Stimulated activated CD4-positive, alpha-beta T cell treated with anti-CD3 and anti-CD28 coated beads, Interleukin-12 subunit alpha, Interleukin-12 subunit beta, amount 100 ng/mL, for 4 hours (primary cell): ENCODE data around the gene MYOD1.

Experiments
- DNase-seq: peaks from one replicate; pipeline ENCODE4 v3.0.0-alpha.2; 2020

The MYOD1 gene

DNA sequence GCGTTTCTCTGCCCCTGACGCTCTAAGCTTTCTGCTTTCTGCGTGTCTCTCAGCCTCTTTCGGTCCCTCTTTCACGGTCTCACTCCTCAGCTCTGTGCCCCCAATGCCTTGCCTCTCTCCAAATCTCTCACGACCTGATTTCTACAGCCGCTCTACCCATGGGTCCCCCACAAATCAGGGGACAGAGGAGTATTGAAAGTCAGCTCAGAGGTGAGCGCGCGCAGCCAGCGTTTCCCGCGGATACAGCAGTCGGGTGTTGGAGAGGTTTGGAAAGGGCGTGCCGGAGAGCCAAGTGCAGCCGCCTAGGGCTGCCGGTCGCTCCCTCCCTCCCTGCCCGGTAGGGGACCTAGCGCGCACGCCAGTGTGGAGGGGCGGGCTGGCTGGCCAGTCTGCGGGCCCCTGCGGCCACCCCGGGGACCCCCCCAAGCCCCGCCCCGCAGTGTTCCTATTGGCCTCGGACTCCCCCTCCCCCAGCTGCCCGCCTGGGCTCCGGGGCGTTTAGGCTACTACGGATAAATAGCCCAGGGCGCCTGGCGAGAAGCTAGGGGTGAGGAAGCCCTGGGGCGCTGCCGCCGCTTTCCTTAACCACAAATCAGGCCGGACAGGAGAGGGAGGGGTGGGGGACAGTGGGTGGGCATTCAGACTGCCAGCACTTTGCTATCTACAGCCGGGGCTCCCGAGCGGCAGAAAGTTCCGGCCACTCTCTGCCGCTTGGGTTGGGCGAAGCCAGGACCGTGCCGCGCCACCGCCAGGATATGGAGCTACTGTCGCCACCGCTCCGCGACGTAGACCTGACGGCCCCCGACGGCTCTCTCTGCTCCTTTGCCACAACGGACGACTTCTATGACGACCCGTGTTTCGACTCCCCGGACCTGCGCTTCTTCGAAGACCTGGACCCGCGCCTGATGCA, at the start of gene MYOD1:
MYOD1 (plus strand) TSS at position 544 of the 910 bp plus-strand sequence; CDS start at position 756, 212 bp downstream.
- DNase-seq, result no peak

DNA sequence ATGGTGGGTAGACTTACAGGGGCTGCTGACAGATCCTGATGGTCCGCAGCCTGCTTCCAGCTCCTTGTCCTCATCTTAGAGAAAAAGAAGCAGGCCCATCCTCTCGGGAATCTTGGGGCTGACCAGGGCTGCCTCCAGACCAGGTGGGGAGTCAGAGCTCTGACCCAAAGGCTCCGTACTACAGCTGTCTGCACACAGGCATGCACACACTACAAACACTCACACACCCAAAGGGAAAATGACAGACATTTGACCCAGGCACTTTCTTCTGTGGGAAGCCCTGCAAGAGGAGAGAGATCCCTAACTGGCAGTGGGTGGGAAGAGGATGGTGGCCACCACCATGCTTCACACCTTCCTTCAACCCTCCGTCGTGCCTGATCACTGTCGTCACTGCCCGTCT, 46.9 kb upstream of the MYOD1 start:
- DNase-seq, result no peak

GRCh38 chr11:17673951-17674350, 45.4 kb upstream of the MYOD1 start:
- no peak for DNase-seq

DNA sequence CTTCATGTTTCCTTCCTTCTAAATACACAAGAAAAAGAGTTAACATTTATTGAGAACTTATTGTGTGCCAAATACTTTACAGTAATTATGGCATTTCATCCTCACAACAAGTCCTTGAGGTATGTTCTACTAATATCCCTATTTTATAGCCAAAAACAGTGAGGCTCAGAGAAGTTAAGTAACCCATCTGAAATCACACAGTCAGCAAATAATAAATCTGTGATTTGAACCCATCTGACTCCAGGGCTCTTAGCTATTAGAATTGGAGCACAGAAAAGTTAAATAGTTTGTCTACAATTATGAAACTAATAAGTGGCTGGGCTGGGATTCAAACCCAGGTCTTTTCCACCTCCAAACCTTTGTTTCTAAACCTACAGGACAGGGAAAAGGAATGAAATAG, 36.5 kb upstream of the MYOD1 start:
- DNase-seq, result no peak

DNA sequence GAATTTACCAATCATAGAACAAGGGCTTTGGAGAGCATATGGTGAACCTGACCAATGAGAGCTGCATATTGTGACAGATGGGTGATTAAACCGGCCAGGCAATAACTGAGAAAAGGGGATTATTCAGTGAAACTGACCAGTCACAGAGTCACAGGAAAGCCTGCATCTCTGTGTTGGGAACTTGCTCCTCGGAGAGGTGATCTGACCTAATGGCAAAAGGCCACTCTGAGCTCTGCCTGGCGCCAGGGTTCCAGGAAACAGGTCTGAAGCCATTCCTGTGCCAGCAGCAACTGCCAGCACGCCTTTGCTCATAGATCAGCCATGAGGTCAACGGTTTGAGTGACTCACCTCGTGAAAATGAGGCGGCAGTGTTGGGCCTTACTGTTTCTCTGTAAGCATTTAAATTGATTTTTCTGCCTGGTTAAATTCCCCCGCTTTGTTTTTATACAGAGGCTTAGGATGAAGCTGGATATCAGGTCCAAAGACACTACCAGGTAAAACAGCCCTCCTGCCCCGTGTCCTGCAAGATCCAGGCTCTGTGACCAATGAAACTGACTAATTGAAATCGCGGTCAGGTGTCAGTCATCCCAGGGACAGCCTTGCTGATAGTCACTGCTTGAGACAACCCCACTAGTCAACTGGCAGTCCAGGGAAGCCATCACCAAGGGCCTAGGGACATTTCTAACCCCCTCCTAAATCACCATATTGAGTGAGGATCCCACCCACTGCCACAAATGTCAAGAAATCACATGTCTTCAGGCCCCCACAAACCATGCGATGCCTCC, 35.8 kb upstream of the MYOD1 start:
- DNase-seq, result no peak

- DNase-seq, result no peak
These were observed 34.8 kb upstream of the MYOD1 start for GRCh38 chr11:17684550-17684949.

DNA sequence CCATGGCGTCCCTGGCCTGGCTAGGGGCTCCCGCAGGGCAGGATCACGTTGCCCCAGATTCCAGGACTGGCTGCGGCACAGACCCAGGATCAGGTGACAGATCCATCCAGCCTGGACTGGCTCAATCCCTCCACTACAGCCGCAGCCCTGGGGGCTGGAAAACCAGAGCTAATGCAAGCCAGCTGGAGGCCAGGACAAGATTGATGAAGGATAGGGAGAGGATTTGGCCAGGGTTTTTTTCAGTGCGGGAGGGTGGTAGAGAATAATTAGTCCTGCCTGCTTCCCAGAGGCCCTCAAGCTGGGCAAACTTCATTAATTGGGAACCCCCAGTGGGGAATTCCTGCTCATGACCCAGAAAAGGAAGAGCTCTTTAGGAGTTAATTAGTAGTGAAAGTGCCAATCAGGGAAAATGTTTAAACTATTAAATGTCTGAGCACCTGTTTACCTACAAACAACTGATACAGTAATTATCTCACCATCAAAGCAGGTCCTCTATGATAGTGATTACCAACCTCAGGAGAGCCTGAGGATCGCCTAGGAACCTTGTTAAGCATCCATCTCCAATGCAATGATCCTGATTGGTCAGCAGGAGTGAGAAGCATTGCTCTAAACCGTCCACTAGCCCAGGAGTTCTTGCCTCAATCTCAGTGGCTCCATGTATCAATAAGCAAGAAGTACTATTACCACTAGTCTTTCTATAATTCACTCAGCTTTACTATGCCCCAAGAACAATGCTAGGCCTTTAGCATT, 33.0 kb upstream of the MYOD1 start:
- no peak for DNase-seq

- no peak for DNase-seq
These were observed 31.3 kb upstream of the MYOD1 start for GRCh38 chr11:17687946-17688670.

GRCh38 chr11:17691550-17691949, 27.8 kb upstream of the MYOD1 start:
- no peak for DNase-seq

DNA sequence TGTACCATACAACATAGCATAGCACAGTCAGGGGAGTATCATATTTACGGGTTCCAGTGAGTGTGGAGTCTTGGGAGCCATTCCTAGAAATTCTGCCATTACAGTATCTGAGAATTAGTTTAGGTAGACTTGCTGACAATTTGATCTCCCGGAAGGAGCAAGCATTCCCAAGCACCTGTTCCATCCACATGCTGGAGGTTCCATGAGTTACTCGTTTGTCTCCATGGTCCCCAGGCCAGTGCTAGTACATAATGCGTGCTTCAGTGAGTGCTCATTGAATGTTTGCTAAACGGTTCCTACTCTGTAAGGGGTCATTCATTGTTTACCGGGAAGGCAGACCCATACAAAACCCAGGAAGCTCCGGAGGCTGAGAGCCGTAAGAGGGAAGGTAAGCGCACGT, 27.4 kb upstream of the MYOD1 start:
- DNase-seq, result no peak

DNA sequence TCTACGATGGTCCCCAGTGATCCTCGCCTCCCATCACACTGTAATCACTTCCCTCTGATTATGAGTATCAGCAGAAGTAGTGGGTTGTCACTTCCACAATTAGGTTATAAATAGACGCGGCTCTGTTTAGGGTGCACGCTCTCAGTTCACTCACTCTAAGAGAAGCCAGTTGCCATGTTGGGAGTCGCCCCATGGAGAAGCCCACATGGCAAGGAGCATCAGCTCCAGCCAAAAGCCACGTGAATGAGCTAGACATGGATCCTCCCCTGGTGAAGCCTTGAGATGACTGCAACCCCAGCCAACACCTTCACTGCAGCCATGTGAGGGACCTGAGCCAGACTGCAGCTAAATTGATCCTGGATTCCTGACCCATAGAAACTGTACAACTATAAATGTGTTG, 26.4 kb upstream of the MYOD1 start:
- DNase-seq, result no peak

DNA sequence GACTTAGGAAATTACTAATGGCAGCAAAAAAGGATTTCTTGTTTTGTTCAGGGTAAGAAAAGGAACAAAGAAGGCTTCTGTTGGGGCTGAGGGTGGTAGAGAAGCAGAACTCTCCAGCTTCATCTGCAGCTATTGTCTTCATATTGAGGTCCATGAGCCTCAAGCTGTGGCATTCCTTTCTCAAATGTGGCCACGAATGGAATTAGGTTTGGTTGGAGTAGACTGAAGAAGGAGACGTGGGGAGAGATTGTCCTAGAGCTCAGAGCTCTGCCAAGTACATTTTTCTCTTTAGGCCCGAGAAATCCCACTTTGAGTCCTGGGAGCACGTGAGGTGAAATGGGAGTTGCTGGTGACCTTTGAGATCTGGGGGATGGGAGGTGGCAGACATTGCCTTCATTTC, 25.8 kb upstream of the MYOD1 start:
- DNase-seq, result no peak

DNA sequence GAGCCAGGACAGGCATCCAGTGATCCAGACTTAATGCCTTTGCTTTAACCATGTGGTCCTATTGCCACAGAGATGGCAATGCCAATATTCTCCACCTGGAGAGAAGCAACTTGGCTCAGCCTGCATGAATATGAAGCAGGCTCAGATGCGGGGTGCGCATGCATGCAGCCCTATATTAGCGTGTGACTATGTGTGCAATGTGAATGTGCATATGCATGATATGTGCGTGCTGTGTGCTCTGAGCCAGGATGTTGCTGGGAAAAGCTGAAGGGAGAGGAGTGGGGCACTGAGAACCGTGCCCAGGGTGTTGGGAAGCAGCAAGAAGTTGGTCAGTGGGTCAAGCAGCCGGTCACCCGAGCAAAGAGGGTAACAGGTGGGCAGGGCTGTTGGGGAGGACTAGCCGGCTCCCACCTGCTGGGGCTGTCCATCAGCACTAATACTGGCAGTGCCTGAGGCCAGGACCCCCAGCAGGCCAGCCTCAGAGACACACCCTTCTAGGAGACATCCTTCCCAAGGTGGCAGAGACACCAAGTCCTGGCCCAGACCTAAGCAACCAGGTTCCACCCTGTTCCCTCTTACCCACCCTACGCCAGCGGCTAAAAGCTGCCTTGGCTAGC, 24.8 kb upstream of the MYOD1 start:
- no peak for DNase-seq

DNA sequence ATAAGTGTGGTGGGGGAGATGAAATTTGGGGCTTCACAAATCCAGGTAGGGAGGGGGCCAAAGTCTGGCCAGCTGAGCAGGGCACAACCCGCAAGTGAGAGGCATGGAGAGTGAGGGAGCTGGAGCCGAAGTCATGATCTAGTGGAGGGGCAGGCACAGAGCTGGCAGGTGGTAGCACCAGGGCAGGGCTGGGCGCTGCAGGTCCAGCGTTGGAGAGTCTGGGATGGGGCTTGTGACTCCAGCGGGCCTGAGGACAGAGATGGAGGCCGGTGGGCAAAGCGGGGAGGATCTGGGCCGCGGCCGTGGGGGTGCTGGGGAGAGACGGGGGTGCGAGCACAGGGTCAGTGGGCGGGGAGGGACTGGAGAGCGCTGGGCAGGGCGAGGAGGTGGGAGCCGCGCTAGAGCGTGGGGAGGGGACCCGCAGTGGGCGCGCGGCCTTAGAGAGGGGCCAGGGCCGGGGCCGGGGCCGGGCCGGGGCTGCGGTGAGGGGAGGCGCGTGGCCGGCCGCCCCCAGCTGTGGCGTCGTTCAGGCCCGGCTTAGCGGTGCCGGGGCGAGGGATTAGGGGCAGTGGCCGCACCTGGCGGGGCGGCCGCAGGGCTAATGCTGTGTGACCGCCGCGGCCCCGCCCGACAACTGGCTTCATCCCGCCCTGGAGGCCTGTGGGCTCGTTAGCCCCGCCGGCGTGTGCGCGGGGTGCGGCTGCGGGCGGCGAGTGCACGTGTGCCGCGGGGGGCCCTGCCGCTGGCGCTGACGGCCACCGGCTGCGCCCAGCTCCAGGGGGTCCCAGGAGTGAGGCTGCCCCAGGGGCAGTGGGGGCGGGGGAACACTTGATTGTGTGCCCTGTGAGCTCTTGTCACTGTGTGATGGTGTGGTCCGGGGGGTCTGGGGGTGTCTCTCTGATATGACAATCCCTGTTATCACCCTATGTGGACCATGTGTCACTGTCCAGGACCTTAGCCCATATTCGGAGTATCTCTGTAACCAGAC, 23.6 kb upstream of the MYOD1 start:
- no peak for DNase-seq

- DNase-seq, result no peak
These were observed 22.6 kb upstream of the MYOD1 start for GRCh38 chr11:17696741-17697140.

DNA sequence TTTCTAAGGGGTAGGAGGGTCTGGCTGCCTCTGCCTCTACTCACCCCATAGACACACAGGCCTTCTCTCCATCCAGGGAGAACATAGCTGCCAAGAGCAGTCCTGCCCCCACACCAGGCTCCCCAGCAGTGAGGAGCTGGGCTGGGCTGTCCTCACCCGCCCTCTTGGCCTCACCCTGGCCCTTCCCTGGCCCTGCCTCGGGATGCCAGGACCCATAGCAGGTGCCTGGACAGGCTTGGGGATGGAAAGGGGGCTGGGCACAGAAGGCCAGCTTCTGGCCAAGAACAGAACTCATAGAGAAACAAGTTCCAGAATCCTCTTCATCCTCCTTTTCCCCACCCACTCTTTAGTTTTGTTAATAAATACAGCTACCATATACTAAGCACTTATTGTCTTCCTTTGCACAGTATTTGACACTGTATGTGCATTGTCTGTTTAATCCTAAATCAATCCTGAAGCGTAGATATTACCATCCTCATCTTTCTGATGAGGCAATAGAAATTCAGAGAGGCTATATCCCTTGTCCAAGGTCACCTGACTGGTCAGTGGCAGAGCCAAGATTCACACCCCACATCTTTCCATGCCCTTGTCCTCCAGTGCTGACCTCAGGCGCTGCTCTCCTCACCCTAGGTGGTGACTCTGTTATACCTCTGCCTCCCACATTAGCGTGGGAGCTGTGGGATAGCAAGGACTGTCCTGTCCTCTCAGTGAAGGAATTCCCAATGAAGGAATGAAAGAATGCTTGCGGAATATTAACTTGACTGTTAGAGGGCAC, 22.0 kb upstream of the MYOD1 start:
- DNase-seq, result no peak

- no peak for DNase-seq
These were observed 19.9 kb upstream of the MYOD1 start for GRCh38 chr11:17699147-17700114.

GRCh38 chr11:17700991-17701390, 18.4 kb upstream of the MYOD1 start:
- DNase-seq, result no peak

- no peak for DNase-seq
These were observed 16.5 kb upstream of the MYOD1 start for GRCh38 chr11:17702876-17703275.
